Prostate gland (tissue), 2 donors: ENCODE results near the gene LSS.

ENCODE experiments used
- CTCF ChIP-seq, 4 experiments: fragments of 200-600 bp in 2 of 4; fragments of 450-650 bp in 2 of 4; sonication (generic) in 2 of 4; IDR thresholded peaks; 1 replicate in 3 of 4; 2 replicates in 1 of 4; pipeline ENCODE4 v1.5.1; 2016 to 2019; ENCODE audit warnings: antibody characterized with exemption in 4 of 4, mild to moderate bottlenecking in 2 of 4, moderate library complexity in 2 of 4
- POLR2A ChIP-seq: fragments of 450-650 bp; IDR thresholded peaks from one replicate; pipeline ENCODE4 v1.6.1; 2016; ENCODE audit warnings: antibody characterized with exemption, mild to moderate bottlenecking

GRCh38 chr21:46254208-46254975 is 25.8 kb upstream of the LSS start:
- TF ChIP-seq POLR2A (no peak), CTCF (IDR thresholded peaks at IDR 0.05) (no peak)
